Caki2 (cell line): Measurements from ENCODE around the gene FBXO27. TPM values are rescaled to one million over a fixed set of nuclear protein-coding genes. Genes with fewer than 3 reads are reported as not detected.

Experiments
- total RNA-seq: library from RNA; depleted of rRNA; stranded (reverse); fragments of >200 nt; shearing (Covaris generic); gene quantifications from 2 replicates; pipeline ENCODE4 v1.2.3, GENCODE V29; 2014; ENCODE audit warnings: low replicate concordance; rRNA removed

The FBXO27 gene
- total RNA-seq, 1 experiment from 2014 or later: 28.1 TPM

Other genes with a start within 250 kb of the FBXO27 start
- gene LGALS7B, start 243.3 kb downstream of the FBXO27 start, total RNA-seq: not detected in 2 replicates
- gene LGALS4, start 219.6 kb downstream of the FBXO27 start, total RNA-seq: not detected in 2 replicates
- gene ECH1, start 200.8 kb downstream of the FBXO27 start, total RNA-seq: 241 and 276 TPM in 2 replicates
- gene HNRNPL, start 182.6 kb downstream of the FBXO27 start, total RNA-seq: 501 and 509 TPM in 2 replicates
- 9.9 and 12.6 TPM in 2 replicates for gene RINL, start 154.3 kb downstream of the FBXO27 start, total RNA-seq
- 53.9 and 58.1 TPM in 2 replicates for gene SIRT2, start 132.9 kb downstream of the FBXO27 start, total RNA-seq
- 48.3 and 50.3 TPM in 2 replicates for gene NFKBIB, start 132.6 kb downstream of the FBXO27 start, total RNA-seq
- 1.0 TPM in 1 of 2 replicates, not detected in the other for gene CCER2, start 120.4 kb downstream of the FBXO27 start, total RNA-seq
- 46.3 and 77.4 TPM in 2 replicates for gene SARS2, start 101.8 kb downstream of the FBXO27 start, total RNA-seq
- 184 and 200 TPM in 2 replicates for gene MRPS12, start 101.6 kb downstream of the FBXO27 start, total RNA-seq
- gene FBXO17, start 56.8 kb downstream of the FBXO27 start, total RNA-seq: 129 and 142 TPM in 2 replicates
- not detected in 2 replicates for gene ACP7, start 51.8 kb upstream of the FBXO27 start, total RNA-seq
- 23.1 and 28.0 TPM in 2 replicates for gene PAK4, start 93.2 kb upstream of the FBXO27 start, total RNA-seq
- not detected in 2 replicates for gene NCCRP1, start 164.4 kb upstream of the FBXO27 start, total RNA-seq
- not detected in 2 replicates for gene SYCN, start 171.7 kb upstream of the FBXO27 start, total RNA-seq
- not detected in 2 replicates for gene IFNL3, start 212.5 kb upstream of the FBXO27 start, total RNA-seq
- not detected in 2 replicates for gene IFNL4, start 216.3 kb upstream of the FBXO27 start, total RNA-seq
- gene IFNL2, start 235.8 kb upstream of the FBXO27 start, total RNA-seq: not detected in 2 replicates